DND-41 (cell line): ENCODE results near the gene CPED1.

Experiments
- ATAC-seq: fragments of 200-7000 bp; cut with Tn5 transposase; 3 replicates; pipeline ENCODE4 v1.9.1; 2021; ENCODE audit warnings: low read depth; ENCODE audit not compliant: insufficient read depth
- DNase-seq: peaks from one replicate; pipeline ENCODE4 v3.0.0-alpha.2; 2020
- H2AFZ ChIP-seq: 2 replicates; pipeline ENCODE4 v1.6.0; 2012; ENCODE audit warnings: low read depth, low read length
- H3K27ac ChIP-seq: 2 replicates; pipeline ENCODE4 v1.5.1; 2012; ENCODE audit warnings: low read length, inconsistent platforms
- H3K27me3 ChIP-seq: fragments of 200-600 bp; sonication (generic); 2 replicates; pipeline ENCODE4 v1.6.0; 2012; ENCODE audit warnings: low read length, mild to moderate bottlenecking, inconsistent platforms; ENCODE audit not compliant: insufficient read depth, poor library complexity
- H3K36me3 ChIP-seq: 2 replicates; pipeline ENCODE4 v1.5.1; 2012; ENCODE audit warnings: low read length, inconsistent platforms; ENCODE audit not compliant: insufficient read depth
- H3K4me1 ChIP-seq: 2 replicates; pipeline ENCODE4 v1.5.1; 2012; ENCODE audit warnings: mild to moderate bottlenecking, low read length; ENCODE audit not compliant: insufficient read depth
- H3K4me2 ChIP-seq: 2 replicates; pipeline ENCODE4 v1.6.0; 2012; ENCODE audit warnings: mild to moderate bottlenecking, moderate library complexity, low read length, inconsistent platforms; ENCODE audit not compliant: insufficient read depth
- H3K4me3 ChIP-seq, 2 experiments: fragments of 200-600 bp in 1 of 2; shearing (Covaris generic) in 1 of 2; 2 replicates each; pipeline ENCODE4 v1.5.1; 2012 to 2016; ENCODE audit warnings: inconsistent platforms in 2 of 2, low read length in 2 of 2, mild to moderate bottlenecking in 2 of 2, low read depth in 1 of 2, moderate library complexity in 1 of 2
- H3K79me2 ChIP-seq: 2 replicates; pipeline ENCODE4 v1.6.0; 2012; ENCODE audit warnings: low read length, inconsistent platforms; ENCODE audit not compliant: insufficient read depth
- H3K9ac ChIP-seq: 2 replicates; pipeline ENCODE4 v1.6.0; 2012; ENCODE audit warnings: low read depth, mild to moderate bottlenecking, inconsistent platforms, low read length, moderate library complexity
- H3K9me3 ChIP-seq: 2 replicates; pipeline ENCODE4 v1.5.1; 2012; ENCODE audit warnings: low read length, moderate library complexity, mild to moderate bottlenecking, inconsistent platforms; ENCODE audit not compliant: insufficient read depth, severe bottlenecking
- H4K20me1 ChIP-seq: 2 replicates; pipeline ENCODE4 v1.6.0; 2012; ENCODE audit warnings: low read length; ENCODE audit not compliant: insufficient read depth
- EZH2 ChIP-seq: IDR thresholded peaks from 3 replicates; pipeline ENCODE4 v1.6.1; 2012; ENCODE audit warnings: borderline replicate concordance, low read depth, mild to moderate bottlenecking, moderate library complexity, low read length, inconsistent platforms; ENCODE audit not compliant: severe bottlenecking
- TF ChIP-seq, protein P1 (sequence below): IDR thresholded peaks from 2 replicates; pipeline ENCODE4 v1.5.1; 2012; ENCODE audit warnings: borderline replicate concordance, low read length, moderate library complexity, mild to moderate bottlenecking; ENCODE audit not compliant: poor library complexity, severe bottlenecking; ENCODE audit errors: extremely low read depth

The CPED1 gene

DNA sequence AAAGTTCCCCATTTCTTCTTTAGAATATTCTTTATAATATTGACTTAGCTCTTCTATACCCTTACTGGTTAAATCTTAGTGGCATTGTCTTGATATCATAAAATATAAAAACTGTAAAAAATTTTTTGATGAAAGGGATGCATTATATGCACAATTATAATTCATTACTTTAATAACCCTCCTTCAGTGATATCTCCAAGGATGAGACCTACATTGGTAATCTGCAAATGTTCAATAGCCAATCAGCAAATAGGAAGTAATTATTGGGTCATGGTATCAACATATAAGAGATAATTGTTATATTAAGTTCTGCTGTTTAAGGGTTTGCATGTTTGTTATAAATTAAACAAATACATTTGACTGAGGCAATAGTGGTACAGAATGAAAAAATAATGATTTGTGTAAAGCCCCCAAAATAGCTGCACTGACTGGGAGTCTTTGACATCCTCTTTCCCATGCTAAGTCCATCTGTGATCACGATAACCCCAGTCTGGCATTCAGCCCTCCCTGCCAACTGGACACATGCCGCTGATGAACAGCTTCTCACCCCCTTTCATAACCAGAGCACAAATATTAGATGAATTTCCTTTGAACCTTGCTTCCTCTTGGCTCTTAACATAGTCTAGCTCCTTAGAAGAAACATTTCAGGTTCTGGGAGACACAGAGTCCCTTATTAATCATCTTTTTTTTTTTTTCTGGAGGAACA lies 169.5 kb downstream of the CPED1 start:
- no peak for ATAC-seq
- H3K9ac ChIP-seq, result no peak overlapping the region
- H3K9me3 ChIP-seq, result no peaks in the 10 kb centered on the region
- H3K27ac ChIP-seq, result no peak overlapping the region
- DNase-seq, result no peak
- H3K4me1 ChIP-seq, result no peaks in the 10 kb centered on the region
- H3K27me3 ChIP-seq, result no peaks in the 10 kb centered on the region
- no peak for TF ChIP-seq EZH2
- TF ChIP-seq, protein P1, sequence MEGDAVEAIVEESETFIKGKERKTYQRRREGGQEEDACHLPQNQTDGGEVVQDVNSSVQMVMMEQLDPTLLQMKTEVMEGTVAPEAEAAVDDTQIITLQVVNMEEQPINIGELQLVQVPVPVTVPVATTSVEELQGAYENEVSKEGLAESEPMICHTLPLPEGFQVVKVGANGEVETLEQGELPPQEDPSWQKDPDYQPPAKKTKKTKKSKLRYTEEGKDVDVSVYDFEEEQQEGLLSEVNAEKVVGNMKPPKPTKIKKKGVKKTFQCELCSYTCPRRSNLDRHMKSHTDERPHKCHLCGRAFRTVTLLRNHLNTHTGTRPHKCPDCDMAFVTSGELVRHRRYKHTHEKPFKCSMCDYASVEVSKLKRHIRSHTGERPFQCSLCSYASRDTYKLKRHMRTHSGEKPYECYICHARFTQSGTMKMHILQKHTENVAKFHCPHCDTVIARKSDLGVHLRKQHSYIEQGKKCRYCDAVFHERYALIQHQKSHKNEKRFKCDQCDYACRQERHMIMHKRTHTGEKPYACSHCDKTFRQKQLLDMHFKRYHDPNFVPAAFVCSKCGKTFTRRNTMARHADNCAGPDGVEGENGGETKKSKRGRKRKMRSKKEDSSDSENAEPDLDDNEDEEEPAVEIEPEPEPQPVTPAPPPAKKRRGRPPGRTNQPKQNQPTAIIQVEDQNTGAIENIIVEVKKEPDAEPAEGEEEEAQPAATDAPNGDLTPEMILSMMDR, result no peak
- no peaks in the 10 kb centered on the region for H3K79me2 ChIP-seq
- no peak overlapping the region for H3K4me2 ChIP-seq
- no peaks in the 10 kb centered on the region for H4K20me1 ChIP-seq
- H2AFZ ChIP-seq, result no peak overlapping the region
- no peak overlapping the region for H3K4me3 ChIP-seq
- H3K36me3 ChIP-seq, result no peaks in the 10 kb centered on the region

DNA sequence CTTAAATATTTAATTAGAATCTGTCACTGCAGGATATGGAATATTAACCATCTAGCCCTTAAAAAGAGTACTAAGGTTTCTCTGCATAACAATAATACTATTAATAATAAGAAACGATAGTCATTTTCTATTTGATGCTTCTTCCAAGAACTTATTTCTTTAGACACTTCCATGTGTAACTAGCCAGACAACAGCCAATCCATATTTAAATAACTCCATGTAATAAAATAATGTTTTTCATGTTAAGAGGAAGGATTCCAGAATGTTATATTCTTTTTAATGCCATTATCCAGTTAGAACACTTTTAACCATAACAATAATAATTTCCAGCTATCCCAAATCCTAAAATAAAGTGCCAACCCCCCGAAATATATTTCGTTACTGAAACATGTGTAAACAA lies 170.2 kb downstream of the CPED1 start:
- Histone ChIP-seq H2AFZ (no peak overlapping the region), H3K9me3 (no peaks in the 10 kb centered on the region), H3K4me2 (no peak overlapping the region), H3K9ac (no peak overlapping the region), H3K27me3 (no peaks in the 10 kb centered on the region), H3K79me2 (no peaks in the 10 kb centered on the region), H3K27ac (no peak overlapping the region), H3K36me3 (no peaks in the 10 kb centered on the region), H3K4me1 (no peaks in the 10 kb centered on the region), H3K4me3 (no peak overlapping the region), H4K20me1 (no peaks in the 10 kb centered on the region)
- no peak for ATAC-seq
- TF ChIP-seq, protein P1, result no peak
- TF ChIP-seq EZH2, result no peak
- no peak for DNase-seq

DNA sequence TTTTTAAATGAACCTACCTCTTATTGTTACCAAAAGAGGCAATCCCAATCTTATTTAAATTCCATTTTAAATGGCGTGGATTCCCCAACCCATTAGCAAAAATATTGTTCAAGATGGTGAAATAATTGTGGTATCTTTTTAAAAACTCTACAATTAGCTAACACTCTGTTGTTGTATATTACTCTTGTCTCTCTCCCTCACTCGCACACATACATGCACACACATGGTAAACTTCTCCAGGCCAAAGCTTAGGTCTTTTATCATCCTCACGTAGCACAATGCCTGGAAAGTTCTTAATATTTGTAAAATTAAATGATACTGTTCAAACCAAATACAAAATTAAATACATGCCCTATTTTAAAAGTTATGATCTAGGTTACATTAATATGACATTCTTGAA lies 171.0 kb downstream of the CPED1 start:
- H3K27me3 ChIP-seq, result no peaks in the 10 kb centered on the region
- no peak for TF ChIP-seq EZH2
- TF ChIP-seq, protein P1, result no peak
- no peaks in the 10 kb centered on the region for H3K36me3 ChIP-seq
- H3K4me1 ChIP-seq, result no peaks in the 10 kb centered on the region
- H3K9ac ChIP-seq, result no peak overlapping the region
- H3K4me2 ChIP-seq, result no peak overlapping the region
- no peak overlapping the region for H3K4me3 ChIP-seq
- no peaks in the 10 kb centered on the region for H3K79me2 ChIP-seq
- H2AFZ ChIP-seq, result no peak overlapping the region
- ATAC-seq (no peak), DNase-seq (no peak)
- H4K20me1 ChIP-seq, result no peaks in the 10 kb centered on the region
- H3K27ac ChIP-seq, result no peak overlapping the region
- no peaks in the 10 kb centered on the region for H3K9me3 ChIP-seq
